GM18499 (cell line): Measurements from ENCODE around the gene CMTR1.
"Not testable (repeated sequence)": the region's sequence is repeated elsewhere in the genome, so short reads cannot be mapped to it uniquely, and the experiment has no call there.

Source experiments
- ATAC-seq: cut with Tn5 transposase; IDR thresholded peaks from one replicate; pipeline ENCODE4 v1.9.1; 2021; ENCODE audit warnings: moderate number of reproducible peaks; ENCODE audit not compliant: insufficient read depth, unreplicated experiment

The CMTR1 gene

GRCh38 chr6:37432916-37433656 lies at the start of gene CMTR1:
TSS of gene CMTR1 (plus strand) at chr6:37433221. CDS start at chr6:37435630, 2,409 bp downstream.
- ATAC-seq: peak; percentile 58

GRCh38 chr6:37388578-37388977 lies 44.4 kb upstream of the CMTR1 start:
- no peak for ATAC-seq

- ATAC-seq: no peak
Measured at GRCh38 chr6:37389857-37390256, 43.2 kb upstream of the CMTR1 start.

GRCh38 chr6:37391120-37391519 lies 41.9 kb upstream of the CMTR1 start:
- no peak for ATAC-seq

- ATAC-seq: no peak
Measured at GRCh38 chr6:37392821-37393220, 40.2 kb upstream of the CMTR1 start.

GRCh38 chr6:37393381-37393929 lies 39.6 kb upstream of the CMTR1 start:
- no peak for ATAC-seq

- no peak for ATAC-seq
Measured at GRCh38 chr6:37396571-37397180, 36.3 kb upstream of the CMTR1 start.

- ATAC-seq: no peak
Measured at GRCh38 chr6:37399131-37399530, 33.9 kb upstream of the CMTR1 start.

- ATAC-seq: no peak
Measured at GRCh38 chr6:37399795-37400490, 33.1 kb upstream of the CMTR1 start.

- ATAC-seq: not testable (repeated sequence)
Measured at GRCh38 chr6:37401658-37402057, 31.4 kb upstream of the CMTR1 start.

GRCh38 chr6:37406726-37407341 lies 26.2 kb upstream of the CMTR1 start:
- no peak for ATAC-seq

GRCh38 chr6:37407948-37408347 lies 25.1 kb upstream of the CMTR1 start:
- ATAC-seq: no peak

GRCh38 chr6:37409501-37409900 lies 23.5 kb upstream of the CMTR1 start:
- no peak for ATAC-seq

- ATAC-seq: no peak
Measured at GRCh38 chr6:37417393-37417792, 15.6 kb upstream of the CMTR1 start.

GRCh38 chr6:37418722-37419121 lies 14.3 kb upstream of the CMTR1 start:
- no peak for ATAC-seq

- no peak for ATAC-seq
Measured at GRCh38 chr6:37426058-37426944, 6.7 kb upstream of the CMTR1 start.

GRCh38 chr6:37426945-37427510 lies 6.0 kb upstream of the CMTR1 start:
- no peak for ATAC-seq

- ATAC-seq: no peak
Measured at GRCh38 chr6:37429352-37429750, 3.7 kb upstream of the CMTR1 start.

- ATAC-seq: no peak
Measured at GRCh38 chr6:37432590-37432915, 468 bp upstream of the CMTR1 start.
